HG03095 (cell line): ENCODE data around the gene SCN8A.

ENCODE experiments used
- ATAC-seq: cut with Tn5 transposase; IDR thresholded peaks from one replicate; pipeline ENCODE4 v1.9.1; 2021; ENCODE audit warnings: moderate library complexity; ENCODE audit not compliant: unreplicated experiment

SCN8A gene

GRCh38 chr12:51667269-51667668 is 76.2 kb downstream of the SCN8A start:
- no peak for ATAC-seq

GRCh38 chr12:51669271-51669670 is 78.2 kb downstream of the SCN8A start:
- no peak for ATAC-seq

GRCh38 chr12:51669996-51670395 is 79.0 kb downstream of the SCN8A start:
- ATAC-seq = no peak

- no peak for ATAC-seq
Observed at GRCh38 chr12:51672334-51672733, 81.3 kb downstream of the SCN8A start.

- ATAC-seq = no peak
Observed at GRCh38 chr12:51675071-51675803, 84.2 kb downstream of the SCN8A start.

GRCh38 chr12:51676875-51677274 is 85.8 kb downstream of the SCN8A start:
- ATAC-seq = no peak

- ATAC-seq = no peak
Observed at GRCh38 chr12:51677284-51677968, 86.4 kb downstream of the SCN8A start.

- ATAC-seq = no peak
Observed at GRCh38 chr12:51678086-51678724, 87.2 kb downstream of the SCN8A start.

GRCh38 chr12:51682981-51683380 is 91.9 kb downstream of the SCN8A start:
- ATAC-seq = no peak

- ATAC-seq = no peak
Observed at GRCh38 chr12:51683763-51684357, 92.8 kb downstream of the SCN8A start.

- no peak for ATAC-seq
Observed at GRCh38 chr12:51686727-51687126, 95.7 kb downstream of the SCN8A start.

GRCh38 chr12:51687177-51687576 is 96.1 kb downstream of the SCN8A start:
- ATAC-seq = no peak

GRCh38 chr12:51687614-51688013 is 96.6 kb downstream of the SCN8A start:
- no peak for ATAC-seq

- no peak for ATAC-seq
Observed at GRCh38 chr12:51689983-51690382, 99.0 kb downstream of the SCN8A start.

- ATAC-seq = no peak
Observed at GRCh38 chr12:51692016-51692415, 101.0 kb downstream of the SCN8A start.

GRCh38 chr12:51693569-51693968 is 102.5 kb downstream of the SCN8A start:
- ATAC-seq = no peak

GRCh38 chr12:51694146-51694545 is 103.1 kb downstream of the SCN8A start:
- no peak for ATAC-seq

- no peak for ATAC-seq
Observed at GRCh38 chr12:51695241-51696010, 104.4 kb downstream of the SCN8A start.

GRCh38 chr12:51699219-51699618 is 108.2 kb downstream of the SCN8A start:
- no peak for ATAC-seq

- no peak for ATAC-seq
Observed at GRCh38 chr12:51700887-51701286, 109.9 kb downstream of the SCN8A start.

- no peak for ATAC-seq
Observed at GRCh38 chr12:51702587-51702986, 111.6 kb downstream of the SCN8A start.
